SH-SY5Y (cell line): Measurements from ENCODE around the gene PRKD1.

Experiments used
- GATA2 ChIP-seq: IDR thresholded peaks from 2 replicates; pipeline ENCODE4 v1.6.1; 2011; ENCODE audit warnings: mild to moderate bottlenecking, low read depth, low read length
- GATA3 ChIP-seq: IDR thresholded peaks from 2 replicates; pipeline ENCODE4 v1.6.1; 2011; ENCODE audit warnings: low read depth, mild to moderate bottlenecking, low read length, moderate library complexity

PRKD1 gene

DNA sequence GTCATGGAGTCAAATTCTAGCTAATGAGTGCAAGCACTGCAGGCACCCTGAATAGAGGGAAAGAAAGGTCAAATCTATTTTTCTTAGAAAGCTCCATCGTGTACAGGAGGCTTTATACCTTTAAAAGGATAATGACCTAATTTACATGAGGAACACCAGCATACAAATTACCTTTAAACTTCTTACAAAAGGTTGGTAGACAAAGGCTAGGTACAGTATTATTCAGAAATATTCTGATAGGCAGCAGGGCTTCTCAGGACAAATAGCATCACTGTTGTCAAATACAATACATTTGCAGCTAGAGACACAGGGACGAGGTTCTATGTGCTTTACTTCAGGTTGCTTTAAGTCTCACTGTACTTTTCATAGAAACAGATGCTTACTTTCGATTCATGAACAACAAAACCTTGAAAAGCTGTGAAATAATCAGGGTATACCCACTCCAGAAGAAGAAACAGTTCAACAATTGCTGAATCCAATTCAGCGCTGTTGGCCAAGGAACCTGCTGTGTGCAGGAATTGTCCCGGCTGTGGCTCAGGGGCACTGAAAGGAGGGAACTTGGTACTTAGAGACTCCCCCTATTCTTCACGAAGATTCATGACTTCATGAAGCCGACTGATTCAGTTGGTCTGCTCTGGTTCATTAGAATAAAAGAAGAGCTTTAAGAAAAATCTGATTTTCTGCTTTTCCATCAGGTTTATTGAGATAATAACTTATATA is 252.9 kb downstream of the PRKD1 start:
- TF ChIP-seq GATA3 (no peak), GATA2 (no peak)

DNA sequence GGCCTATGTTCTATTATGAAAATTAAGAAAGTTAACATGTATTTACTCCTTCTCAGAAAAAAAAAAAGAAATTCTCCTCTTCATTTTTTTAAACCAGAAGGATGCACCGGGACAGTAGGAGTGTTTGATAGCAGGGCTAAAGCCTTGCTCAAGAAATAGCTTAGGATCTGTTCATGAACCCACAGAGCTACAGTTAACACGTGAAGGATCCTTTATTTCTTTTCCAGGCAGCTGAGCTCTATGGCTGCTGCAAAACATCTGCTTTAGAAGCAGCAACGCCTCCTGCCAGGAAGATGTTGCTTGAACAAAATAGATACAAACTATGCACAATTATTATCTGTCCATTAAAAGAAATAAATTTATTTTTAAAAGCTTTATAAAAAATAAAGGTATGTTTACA is 254.8 kb downstream of the PRKD1 start:
- TF ChIP-seq GATA3, result no peak
- TF ChIP-seq GATA2, result no peak

- no peak for TF ChIP-seq GATA3
- TF ChIP-seq GATA2, result no peak
Measured at GRCh38 chr14:29671034-29671433, 256.6 kb downstream of the PRKD1 start.

GRCh38 chr14:29668201-29668600 is 259.4 kb downstream of the PRKD1 start:
- TF ChIP-seq GATA2, result no peak
- TF ChIP-seq GATA3, result no peak

- TF ChIP-seq GATA2 (no peak), GATA3 (no peak)
Measured at GRCh38 chr14:29664515-29664914, 263.1 kb downstream of the PRKD1 start.

DNA sequence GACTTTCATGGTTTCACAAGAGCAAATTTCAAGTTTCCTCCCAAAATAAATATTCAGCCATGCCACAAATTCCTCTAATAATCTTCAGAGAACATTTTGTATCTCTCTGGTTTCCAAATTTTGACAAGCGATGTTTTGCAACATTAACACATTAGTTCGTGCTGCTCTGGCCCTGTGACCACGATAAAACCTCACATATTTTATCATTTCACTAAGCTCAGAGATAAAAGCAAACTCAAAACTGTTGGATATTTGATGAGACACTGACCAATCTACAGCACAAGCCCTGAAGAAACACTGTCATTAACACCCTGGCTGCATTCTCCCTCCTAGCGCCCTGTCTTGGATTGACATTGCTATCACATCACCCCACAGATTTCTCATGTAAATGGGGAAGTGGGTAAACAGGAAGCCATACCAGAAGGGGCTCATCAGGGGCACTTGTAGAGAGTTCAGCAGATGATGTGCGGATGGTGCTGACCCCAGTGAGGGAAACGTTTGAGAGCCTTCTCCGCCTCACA is 264.3 kb downstream of the PRKD1 start:
- no peak for TF ChIP-seq GATA2
- TF ChIP-seq GATA3, result no peak

- TF ChIP-seq GATA3 (no peak), GATA2 (no peak)
Measured at GRCh38 chr14:29654901-29655550, 272.6 kb downstream of the PRKD1 start.

- TF ChIP-seq GATA2, result no peak
- TF ChIP-seq GATA3, result no peak
Measured at GRCh38 chr14:29653303-29653702, 274.3 kb downstream of the PRKD1 start.

DNA sequence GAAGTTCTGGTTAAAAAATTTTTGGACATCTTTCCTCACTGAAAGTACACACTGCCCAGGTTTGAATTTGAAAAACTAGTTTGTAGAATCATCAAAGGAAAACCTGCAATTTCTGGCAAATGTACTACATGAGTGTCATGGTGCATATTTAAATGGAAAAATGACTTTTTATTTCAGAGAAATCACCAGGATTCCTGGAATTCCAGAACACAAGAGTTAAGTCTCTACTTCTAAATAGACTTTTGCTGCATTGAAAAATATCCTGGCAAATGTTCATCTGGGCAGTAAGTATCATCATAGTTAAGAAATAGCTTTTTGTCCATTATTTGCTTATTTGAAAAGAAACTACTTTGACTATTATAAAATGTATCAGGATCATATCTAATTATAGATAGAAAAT is 275.1 kb downstream of the PRKD1 start:
- TF ChIP-seq GATA3 (no peak), GATA2 (no peak)

- no peak for TF ChIP-seq GATA3
- no peak for TF ChIP-seq GATA2
Measured at GRCh38 chr14:29650554-29651269, 276.9 kb downstream of the PRKD1 start.

DNA sequence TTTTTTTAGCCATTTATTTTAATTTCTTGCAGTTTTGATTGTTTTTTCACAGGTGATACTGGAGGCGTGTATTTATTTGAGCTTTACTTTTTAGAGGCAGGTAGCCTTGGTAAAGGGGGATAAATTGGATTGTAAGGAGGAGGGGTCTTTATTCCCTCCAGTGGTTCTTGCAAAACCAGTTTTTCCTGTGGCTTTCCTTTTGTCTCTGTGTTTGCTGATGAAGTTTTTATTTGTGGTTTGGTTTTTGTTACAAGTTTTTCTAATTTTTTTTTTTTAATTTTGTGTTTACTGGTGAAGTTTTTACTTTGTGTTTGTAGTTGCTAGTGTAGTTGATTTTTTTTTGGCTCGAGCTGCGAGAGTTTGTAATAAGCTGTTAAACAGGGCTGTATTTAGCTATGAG is 278.5 kb downstream of the PRKD1 start:
- TF ChIP-seq GATA3 (no peak), GATA2 (no peak)

- TF ChIP-seq GATA2 (no peak), GATA3 (no peak)
Measured at GRCh38 chr14:29648045-29648444, 279.6 kb downstream of the PRKD1 start.

DNA sequence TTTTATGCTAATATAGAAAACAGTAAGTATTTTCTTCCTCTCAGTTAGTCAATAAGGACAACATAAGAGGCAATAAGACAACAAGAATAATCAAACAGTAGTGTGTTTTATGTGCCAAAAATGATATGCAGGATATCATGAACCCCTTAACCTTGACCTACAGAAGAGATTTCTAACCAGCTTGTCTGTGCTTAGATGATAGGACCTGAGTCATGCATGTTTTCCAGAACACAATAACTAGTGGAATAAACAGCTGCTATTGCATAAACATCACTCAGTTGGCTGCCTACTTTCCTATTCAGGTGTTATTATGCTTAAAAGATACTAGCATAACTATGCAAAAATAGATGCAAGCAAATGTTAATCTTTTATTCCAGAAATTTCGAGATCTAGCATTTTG is 282.5 kb downstream of the PRKD1 start:
- TF ChIP-seq GATA3, result no peak
- no peak for TF ChIP-seq GATA2

GRCh38 chr14:29643433-29644211 is 284.0 kb downstream of the PRKD1 start:
- no peak for TF ChIP-seq GATA2
- no peak for TF ChIP-seq GATA3

DNA sequence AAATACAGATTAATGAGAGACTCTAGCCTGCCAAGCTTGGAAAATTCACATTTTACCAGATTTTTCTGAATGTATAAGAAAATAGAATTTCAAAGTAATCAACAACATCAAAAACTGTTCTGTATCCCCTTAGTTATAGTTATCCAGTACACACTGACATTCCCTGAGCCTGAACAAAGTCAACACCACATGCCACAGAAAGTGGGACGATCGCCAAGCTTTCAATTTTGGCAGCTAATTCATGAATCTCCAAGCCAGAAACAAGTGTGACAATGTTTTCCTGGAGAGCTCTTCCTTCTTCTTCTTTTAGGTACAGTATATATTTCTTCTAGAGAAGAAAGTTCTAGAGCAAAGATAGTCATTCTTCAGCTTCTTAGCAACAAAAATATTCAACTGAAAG is 290.2 kb downstream of the PRKD1 start:
- no peak for TF ChIP-seq GATA2
- no peak for TF ChIP-seq GATA3
